Measurements from ENCODE around the gene HRH2.

DNA sequence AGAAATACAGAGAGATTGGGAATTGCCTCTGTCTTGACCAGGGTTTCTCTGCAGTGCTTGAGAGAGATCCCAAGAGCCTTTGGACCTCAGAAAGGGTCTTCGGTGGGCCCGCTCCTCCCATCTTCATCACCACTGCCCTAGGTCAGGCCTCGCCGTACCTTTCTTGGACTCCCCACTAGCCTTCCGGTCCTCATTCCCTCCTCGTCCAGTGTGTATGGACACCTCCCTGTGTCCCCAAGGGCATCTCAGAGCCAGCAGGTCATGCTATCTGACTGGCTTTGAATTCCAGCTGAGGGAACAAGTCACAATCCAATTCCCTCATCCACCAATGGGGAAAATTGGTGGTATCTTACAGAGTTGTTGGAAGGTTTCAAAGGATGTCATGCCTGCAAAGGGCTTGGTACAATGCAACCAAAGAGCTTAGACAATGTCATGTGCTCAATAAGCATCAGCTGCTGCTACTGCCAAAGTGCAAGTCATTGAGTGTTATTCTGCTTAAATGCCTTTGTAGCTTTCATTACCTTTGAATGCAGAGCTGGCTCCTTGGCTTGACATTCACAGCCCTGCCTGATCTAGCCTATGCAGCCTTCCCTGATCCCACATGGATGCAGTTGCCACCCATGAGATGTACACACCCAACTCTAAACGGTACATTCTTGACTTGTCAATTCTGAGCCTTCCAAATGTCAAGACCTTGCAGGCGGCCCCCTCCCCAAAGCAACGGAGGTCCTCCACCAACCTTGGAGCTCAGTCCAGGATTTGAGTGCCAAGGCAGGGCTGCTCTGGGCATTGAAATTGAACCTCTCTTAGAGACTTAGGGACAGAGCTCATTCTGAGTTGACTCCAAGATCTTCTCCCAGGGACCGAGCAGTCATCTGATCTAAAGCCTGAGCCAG is 58.0 kb downstream of the HRH2 start:
- no peak for TF ChIP-seq GATA2 (IDR thresholded peaks at IDR 0.05; ENCODE audit: low read depth, low read length)
- TF ChIP-seq GATA3 (IDR thresholded peaks at IDR 0.05; ENCODE audit: low read depth, low read length) = no peak
